COLO668 (cell line): ENCODE results near the gene EIF3B.
A peak's percentile ranks its signal among the peaks of the same experiment; 100 is the strongest.
"Not testable (repeated sequence)": the region's sequence is repeated elsewhere in the genome, so short reads cannot be mapped to it uniquely, and the experiment has no call there.

ENCODE experiments used
- DNase-seq: peaks from one replicate; lab custom pipeline; 2025; ENCODE audit not compliant: unreplicated experiment; lab: John Stamatoyannopoulos, UW

Gene EIF3B

GRCh38 chr7:2347351-2348063 is 7.1 kb upstream of the EIF3B start:
- DNase-seq: not testable (repeated sequence)

DNA sequence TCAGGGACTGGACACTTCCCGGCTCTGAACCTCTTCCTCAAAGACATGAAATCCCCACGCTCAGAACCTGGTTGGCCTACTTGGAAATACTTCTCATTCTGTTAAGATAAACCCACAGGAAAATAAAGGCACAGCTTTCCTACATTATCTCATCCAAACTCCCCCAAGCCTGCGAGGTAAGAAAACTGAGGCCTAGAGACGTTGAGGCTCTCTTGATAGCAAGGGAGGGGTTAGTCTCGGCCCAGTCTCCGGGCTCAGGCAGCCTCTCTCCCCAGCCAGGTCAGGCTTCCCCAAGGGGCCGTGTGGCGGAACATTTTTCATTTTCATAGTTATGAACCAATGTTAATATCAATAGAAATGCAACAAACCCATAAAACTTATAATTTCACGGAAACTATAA is 4.6 kb upstream of the EIF3B start:
- DNase-seq: no peak

DNA sequence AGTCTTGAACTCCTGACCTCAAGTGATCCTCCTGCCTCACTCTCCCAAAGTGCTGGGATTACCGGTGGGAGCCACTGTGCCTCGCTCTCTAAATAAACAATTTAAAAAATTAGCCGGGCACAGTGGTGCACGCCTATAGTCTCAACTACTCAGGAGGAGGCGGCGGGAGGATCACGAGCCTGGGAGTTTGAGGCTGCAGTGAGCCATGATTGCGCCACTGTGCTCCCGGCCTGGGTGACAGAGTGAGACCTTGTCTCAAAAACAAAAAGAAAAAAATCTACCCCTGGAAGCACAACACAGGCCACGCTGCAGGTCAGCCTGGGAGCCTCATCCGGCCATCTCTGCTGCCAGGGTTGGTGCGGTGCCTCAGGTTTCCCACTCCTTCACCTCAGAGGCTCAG is 3.8 kb upstream of the EIF3B start:
- DNase-seq: no peak

DNA sequence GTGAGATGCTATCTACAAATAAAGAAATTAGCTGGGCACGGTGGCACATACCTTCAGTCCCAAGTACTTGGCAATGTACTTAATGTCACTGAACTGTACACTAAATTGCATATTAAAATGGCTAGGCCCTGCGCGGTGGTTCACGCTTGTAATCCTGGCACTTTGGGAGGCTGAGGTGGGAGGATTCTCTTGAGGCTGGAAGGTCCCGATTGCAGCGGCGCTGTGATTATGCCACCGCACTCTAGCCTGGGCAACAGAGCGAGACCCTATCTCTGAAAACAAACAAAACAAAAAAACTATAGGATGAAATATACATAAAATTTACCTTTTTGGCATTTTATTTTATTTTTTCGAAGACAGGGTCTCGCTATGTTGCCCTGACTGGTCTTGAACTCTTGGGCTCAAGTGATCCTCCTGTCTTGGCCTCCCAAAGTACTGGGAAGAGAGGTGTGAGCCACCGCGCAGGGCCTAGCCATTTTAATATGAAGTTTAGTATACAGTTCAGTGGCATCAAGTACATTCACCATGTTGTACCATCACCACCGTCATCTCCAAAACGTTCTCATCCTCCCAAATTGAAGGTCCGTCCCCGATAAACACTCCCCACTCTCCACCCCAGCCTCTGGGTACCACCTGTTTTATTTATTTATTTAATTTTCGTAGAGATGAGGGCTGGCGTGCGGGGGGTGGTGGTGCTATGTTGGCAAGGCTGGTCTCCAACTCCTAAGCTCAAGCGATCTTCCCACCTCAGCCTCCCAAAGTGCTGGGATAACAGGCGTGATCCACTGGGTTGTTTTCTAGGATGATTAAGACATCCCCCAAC is 1.3 kb upstream of the EIF3B start:
- DNase-seq: no peak

GRCh38 chr7:2353936-2354185 is 766 bp upstream of the EIF3B start:
- DNase-seq: peak; percentile 96

DNA sequence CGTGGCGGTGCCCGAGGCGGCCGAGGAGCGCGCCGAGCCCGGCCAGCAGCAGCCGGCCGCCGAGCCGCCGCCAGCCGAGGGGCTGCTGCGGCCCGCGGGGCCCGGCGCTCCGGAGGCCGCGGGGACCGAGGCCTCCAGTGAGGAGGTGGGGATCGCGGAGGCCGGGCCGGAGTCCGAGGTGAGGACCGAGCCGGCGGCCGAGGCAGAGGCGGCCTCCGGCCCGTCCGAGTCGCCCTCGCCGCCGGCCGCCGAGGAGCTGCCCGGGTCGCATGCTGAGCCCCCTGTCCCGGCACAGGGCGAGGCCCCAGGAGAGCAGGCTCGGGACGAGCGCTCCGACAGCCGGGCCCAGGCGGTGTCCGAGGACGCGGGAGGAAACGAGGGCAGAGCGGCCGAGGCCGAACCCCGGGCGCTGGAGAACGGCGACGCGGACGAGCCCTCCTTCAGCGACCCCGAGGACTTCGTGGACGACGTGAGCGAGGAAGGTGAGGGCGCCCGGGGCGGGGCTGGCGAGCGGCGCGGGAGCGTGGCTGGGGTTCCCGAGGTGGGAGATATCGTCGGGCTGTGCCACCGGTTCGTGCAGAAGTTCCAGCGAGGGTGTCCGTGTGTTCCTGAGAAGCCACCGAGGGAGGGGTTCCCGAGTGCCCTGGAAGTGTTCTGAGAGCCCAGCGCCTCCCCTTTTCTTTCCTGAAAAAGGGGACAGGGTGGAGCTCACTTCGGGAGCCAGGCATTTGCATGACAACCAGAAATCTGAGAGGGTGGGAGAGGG is 495 bp downstream of the EIF3B start:
- peak; percentile 55 for DNase-seq

- no peak for DNase-seq
Observed at GRCh38 chr7:2355705-2356008, 1.0 kb downstream of the EIF3B start.

DNA sequence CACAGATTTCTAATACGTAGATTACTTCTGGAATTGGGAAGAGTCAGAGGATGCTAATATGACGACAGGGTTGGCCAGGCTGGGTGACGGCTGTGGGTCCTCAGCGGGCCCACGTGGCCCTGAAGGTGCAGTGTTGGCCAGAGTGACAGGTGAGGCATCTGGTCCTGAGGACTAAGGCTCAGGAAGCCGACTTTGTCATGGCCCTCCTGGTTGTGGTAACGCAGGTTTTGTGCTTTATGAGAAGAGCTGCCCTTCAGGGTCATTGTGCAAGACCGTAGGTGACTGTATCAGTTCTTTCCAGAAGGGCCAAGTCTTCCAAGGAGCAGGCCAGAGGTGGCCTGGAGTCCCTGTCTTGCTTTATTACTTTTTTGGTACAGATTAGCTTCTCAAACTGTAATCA is 2.5 kb downstream of the EIF3B start:
- peak; percentile 25 for DNase-seq

DNA sequence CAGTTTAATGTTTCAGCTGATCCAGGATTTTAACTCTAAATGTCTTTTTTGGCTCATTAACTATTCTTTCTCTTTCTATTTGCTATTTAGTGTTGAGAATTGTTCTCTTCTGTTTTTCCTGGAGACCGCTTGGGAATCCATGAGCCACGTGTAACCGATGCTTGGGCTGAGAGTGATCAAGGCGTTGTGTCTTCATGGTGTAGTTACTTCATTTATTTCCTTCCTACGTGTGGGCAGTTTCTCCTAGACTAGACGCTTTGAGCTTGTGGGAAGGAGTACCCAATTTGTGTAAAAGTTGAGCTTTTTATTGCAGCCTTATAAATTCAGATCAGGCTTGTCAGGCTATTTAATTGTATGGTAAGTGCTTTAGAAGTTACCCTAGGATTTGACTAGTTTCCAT is 2.9 kb downstream of the EIF3B start:
- no peak for DNase-seq

GRCh38 chr7:2358968-2359527 is 4.4 kb downstream of the EIF3B start:
- no peak for DNase-seq

DNA sequence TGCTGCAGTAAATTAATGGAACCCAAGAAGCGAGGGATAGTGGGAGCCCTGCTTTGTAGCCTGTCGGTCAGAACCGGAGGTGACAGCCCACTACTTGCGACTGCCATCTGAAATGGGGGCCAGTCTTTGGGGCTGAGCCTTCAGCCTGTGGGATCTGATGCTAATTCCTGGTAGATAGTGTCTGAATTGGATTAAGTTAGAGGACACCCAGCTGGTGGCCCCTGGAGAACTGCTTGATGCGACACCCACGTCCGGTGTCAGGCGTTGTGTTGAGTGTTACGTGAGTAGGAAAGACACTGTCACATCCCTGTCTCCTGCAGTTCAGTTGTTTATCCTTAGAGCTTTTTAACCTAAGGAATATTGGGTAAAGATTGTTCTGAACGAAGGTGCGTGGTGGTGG is 5.0 kb downstream of the EIF3B start:
- DNase-seq: no peak

GRCh38 chr7:2360796-2361195 is 6.2 kb downstream of the EIF3B start:
- no peak for DNase-seq

DNA sequence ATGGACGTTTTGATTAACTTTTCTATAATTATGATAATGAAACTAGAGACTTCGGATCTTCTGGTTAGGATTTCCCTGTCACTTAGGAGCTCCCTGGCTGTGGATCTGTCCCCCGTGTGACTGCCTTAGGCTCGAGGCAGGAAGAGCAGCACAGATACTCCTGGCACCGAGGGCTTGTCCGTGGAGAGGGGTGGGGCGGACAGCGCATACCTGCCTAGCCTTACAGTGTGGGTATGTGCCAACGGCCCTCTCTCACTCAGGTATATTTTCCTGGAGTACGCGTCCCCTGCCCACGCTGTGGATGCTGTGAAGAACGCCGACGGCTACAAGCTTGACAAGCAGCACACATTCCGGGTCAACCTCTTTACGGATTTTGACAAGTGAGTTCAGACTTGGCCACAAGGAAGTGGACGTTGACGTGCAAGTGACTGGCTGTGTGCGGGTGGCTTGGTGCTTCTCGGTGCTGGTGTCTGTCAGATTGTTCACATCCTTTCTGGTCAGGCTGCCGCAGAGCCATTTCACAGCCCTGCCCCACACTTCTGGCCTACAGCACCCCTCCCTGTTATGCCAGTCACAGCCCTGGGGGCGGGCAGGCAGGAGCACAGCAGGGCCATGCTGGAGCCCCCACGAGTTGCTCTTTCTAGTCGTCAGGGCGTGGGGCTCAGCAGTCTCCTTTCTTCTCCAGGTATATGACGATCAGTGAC is 7.9 kb downstream of the EIF3B start:
- no peak for DNase-seq

DNA sequence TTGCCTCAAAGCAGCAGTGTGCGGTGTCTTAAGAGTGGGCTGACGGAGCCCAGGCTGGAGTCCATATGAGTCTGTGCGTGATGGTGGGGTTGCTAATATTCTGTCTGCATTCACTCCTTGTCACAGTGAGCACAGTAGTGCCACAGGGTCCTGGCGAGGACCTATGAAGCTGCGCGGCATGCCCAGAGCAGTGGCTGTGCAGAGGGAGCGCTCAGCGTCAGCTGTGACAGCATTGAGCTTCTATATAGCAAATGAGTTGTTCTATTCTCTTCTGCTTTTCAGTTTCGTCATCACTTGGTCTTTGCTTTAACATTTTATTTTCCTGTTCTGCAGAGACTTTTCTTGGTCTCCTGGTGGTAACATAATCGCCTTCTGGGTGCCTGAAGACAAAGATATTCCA is 14.5 kb downstream of the EIF3B start:
- DNase-seq: no peak

- DNase-seq: no peak
Observed at GRCh38 chr7:2371329-2371728, 16.7 kb downstream of the EIF3B start.

DNA sequence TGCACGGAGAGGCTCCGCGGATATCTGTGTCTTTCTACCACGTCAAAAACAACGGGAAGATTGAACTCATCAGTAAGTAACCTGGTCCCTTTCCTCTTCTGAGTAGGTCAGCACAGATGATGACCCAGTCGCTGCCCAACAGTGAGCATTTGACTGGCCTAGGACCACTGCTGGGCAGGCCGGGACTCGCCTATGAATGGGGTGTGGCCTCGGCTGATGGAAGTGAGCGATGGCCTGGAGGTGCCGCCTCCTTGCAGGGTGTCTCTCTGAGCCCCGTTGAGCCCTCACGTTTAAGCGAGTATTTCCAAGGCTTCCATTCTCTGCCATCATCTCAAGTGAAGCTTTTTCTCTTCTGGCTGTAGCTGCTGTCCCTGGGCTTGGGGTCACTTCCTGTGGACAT is 18.1 kb downstream of the EIF3B start:
- DNase-seq: no peak

DNA sequence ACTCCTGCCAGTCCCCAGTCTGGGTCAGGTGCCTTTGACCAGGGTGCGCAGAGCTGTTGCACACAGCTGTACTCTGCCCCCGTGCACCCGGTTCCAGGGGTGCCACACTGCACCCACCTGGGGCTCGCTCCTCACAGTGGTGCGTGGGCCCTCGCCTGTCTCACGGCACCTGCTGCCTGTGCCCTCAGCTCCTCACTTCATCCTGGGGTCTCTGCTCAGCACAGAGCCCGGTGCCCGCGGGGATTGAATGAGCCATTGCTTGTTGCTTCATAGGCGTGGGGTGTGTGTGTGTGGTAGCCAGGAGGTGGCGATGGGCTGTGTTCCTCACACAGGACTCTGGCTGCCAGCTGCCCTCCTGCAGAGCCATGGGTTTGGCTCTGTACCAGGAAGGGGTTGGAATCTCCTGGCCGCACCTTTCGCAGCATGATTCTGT is 18.5 kb downstream of the EIF3B start:
- DNase-seq: no peak

DNA sequence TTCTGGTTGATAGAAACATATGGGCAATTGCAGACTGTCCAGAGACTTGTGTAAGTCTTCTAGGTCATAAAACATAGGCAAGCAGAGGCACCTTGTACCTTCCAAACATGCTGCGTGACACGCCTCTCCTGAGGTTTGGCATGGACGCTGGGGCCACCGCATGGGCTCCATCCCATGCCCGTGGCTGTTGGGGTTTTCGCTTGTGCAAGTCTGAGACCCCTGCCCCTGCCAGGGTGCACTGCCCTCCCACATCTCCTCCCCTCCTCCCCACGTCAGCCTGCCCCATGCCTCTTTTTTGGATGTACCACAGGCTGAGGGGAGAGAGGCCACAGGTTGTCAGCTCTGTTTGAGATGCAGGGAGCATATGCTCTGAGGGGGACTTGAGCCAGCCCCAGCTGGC is 19.0 kb downstream of the EIF3B start:
- no peak for DNase-seq

- DNase-seq: no peak
Observed at GRCh38 chr7:2374401-2374800, 19.8 kb downstream of the EIF3B start.

DNA sequence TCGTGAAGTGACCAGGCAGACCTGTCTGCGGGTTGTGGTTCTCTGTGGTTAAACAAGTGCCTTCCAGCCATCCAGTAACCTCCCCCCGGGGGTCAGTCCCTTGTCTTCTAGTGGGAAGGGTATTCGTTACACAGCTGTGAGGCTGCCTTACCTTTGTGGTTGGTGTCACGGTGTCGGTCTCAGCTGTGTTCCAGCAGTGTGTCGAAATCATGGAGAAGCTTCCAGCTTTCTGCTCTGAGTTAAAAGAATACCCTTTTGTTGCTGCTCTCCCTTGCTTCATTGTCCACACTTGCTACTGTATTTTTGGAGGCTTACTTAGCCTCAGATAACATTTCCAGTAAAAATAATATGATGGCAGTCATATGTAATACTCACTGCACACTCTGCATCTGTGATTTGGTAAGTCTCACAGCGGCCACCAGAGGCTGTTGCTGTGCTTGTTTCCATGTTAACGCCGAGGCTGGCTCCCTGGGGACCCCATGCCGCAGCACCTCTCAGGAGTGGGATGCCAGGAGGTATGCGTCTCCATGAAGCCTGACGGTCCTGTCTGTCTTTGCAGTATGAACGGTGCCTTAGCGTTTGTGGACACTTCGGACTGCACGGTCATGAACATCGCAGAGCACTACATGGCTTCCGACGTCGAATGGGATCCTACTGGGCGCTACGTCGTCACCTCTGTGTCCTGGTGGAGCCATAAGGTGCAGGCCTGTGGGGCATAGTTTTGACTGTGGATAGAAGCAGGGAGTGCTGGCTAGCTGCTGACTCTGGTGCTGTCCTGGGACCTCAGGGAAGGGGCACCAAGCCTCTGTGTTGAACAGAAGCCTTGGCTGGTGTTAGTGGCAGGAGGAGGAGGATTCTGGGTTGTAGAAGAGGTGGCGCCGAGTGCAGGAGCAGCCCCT is 20.5 kb downstream of the EIF3B start:
- no peak for DNase-seq
